T-helper 22 cell (primary cell): ENCODE data around the gene RPL28.

ENCODE experiments used
- DNase-seq: peaks from one replicate; pipeline ENCODE4 v3.0.0-alpha.2; 2020; ENCODE audit warnings: low read depth

The RPL28 gene

GRCh38 chr19:55353356-55353802 is 32.4 kb upstream of the RPL28 start:
- DNase-seq, result no peak

GRCh38 chr19:55353803-55354697 is 31.7 kb upstream of the RPL28 start:
- peak; percentile 51 for DNase-seq

GRCh38 chr19:55354698-55355212 is 31.0 kb upstream of the RPL28 start, which contains the start of gene COX6B2:
COX6B2 (minus strand) TSS chr19:55354719; CDS start chr19:55354521, 198 bp downstream.
- DNase-seq, result no peak

GRCh38 chr19:55355213-55355821 is 30.4 kb upstream of the RPL28 start:
- DNase-seq, result no peak

GRCh38 chr19:55358493-55358892 is 27.2 kb upstream of the RPL28 start:
- DNase-seq, result no peak

- DNase-seq, result no peak
Measured at GRCh38 chr19:55358943-55359908, 26.5 kb upstream of the RPL28 start.

GRCh38 chr19:55360902-55361301 is 24.8 kb upstream of the RPL28 start:
- no peak for DNase-seq

- DNase-seq, result no peak
Measured at GRCh38 chr19:55362174-55362989, 23.4 kb upstream of the RPL28 start.

- DNase-seq, result no peak
Measured at GRCh38 chr19:55362990-55363716, 22.6 kb upstream of the RPL28 start, which contains the start of gene GARIN5B. GARIN5B (minus strand) TSS chr19:55363260; CDS start chr19:55363066, 194 bp downstream.

- no peak for DNase-seq
Measured at GRCh38 chr19:55365245-55365644, 20.5 kb upstream of the RPL28 start.

GRCh38 chr19:55365964-55366363 is 19.8 kb upstream of the RPL28 start:
- DNase-seq, result no peak

- DNase-seq, result no peak
Measured at GRCh38 chr19:55366790-55367189, 18.9 kb upstream of the RPL28 start.

- DNase-seq, result no peak
Measured at GRCh38 chr19:55368106-55368505, 17.6 kb upstream of the RPL28 start.

GRCh38 chr19:55368701-55369563 is 16.8 kb upstream of the RPL28 start:
- no peak for DNase-seq

- DNase-seq, result no peak
Measured at GRCh38 chr19:55369653-55370304, 16.0 kb upstream of the RPL28 start.

- DNase-seq, result no peak
Measured at GRCh38 chr19:55370305-55370988, 15.3 kb upstream of the RPL28 start, which contains the start of gene IL11. IL11 (minus strand) TSS chr19:55370463; CDS start chr19:55370310, 153 bp downstream.

GRCh38 chr19:55372316-55373081 is 13.2 kb upstream of the RPL28 start:
- DNase-seq, result no peak
